Cardiac muscle cell (in vitro differentiated cells and primary cell): Measurements from ENCODE around the gene SLC22A5. TPM values are rescaled to one million over a fixed set of nuclear protein-coding genes. Genes with fewer than 3 reads are reported as not detected.

Experiments used
- DNase-seq, 2 donors: peaks; one replicate each; pipeline versions ENCODE4 v3.0.0 to v3.0.0-alpha.2; 2010 to 2017; ENCODE audit warnings: low read depth in 1 of 2, low spot score in 1 of 2
- H3K27ac ChIP-seq: fragments of 200-600 bp; sonication (generic); 2 replicates; pipeline ENCODE4 v1.5.1; 2016
- H3K27me3 ChIP-seq: fragments of 200-600 bp; sonication (generic); 2 replicates; pipeline ENCODE4 v1.6.0; 2016; ENCODE audit warnings: control low read depth
- H3K36me3 ChIP-seq: fragments of 200-600 bp; sonication (generic); 2 replicates; pipeline ENCODE4 v1.5.1; 2016; ENCODE audit warnings: control low read depth
- H3K4me1 ChIP-seq: fragments of 200-600 bp; sonication (generic); 2 replicates; pipeline ENCODE4 v1.8.1; 2017; ENCODE audit warnings: low read depth, mild to moderate bottlenecking, mixed run types
- H3K4me3 ChIP-seq: fragments of 200-600 bp; sonication (generic); 2 replicates; pipeline ENCODE4 v1.5.1; 2016; ENCODE audit warnings: mild to moderate bottlenecking
- H3K9me3 ChIP-seq: fragments of 200-600 bp; sonication (generic); 2 replicates; pipeline ENCODE4 v1.5.1; 2017; ENCODE audit warnings: low read depth, mild to moderate bottlenecking, control low read depth
- CTCF ChIP-seq: IDR thresholded peaks from 2 replicates; pipeline ENCODE4 v1.5.1; 2012; ENCODE audit warnings: low read depth, mild to moderate bottlenecking, low read length
- polyA plus RNA-seq: library from polyadenylated mRNA; unstranded; fragments of >200 nt; fragmentation: Nextera tagmentation; extraction: Ambion mirVana; gene quantifications from 2 replicates; pipeline ENCODE4 v1.2.1, GENCODE V29; 2016
- total RNA-seq: library from RNA; depleted of rRNA; stranded (reverse); fragments of >200 nt; gene quantifications from 2 replicates; pipeline ENCODE4 v1.2.3, GENCODE V29; 2016

SLC22A5 gene
- total and polyA plus RNA-seq, 2 experiments from 2014 or later = 3.0 to 6.4 TPM

- DNase-seq = no peak
- Histone ChIP-seq H3K27ac (no peak overlapping the region), H3K9me3 (no peaks in the 10 kb centered on the region), H3K4me3 (no peak overlapping the region), H3K4me1 (peaks cover 20% of the 10 kb centered on the region), H3K27me3 (no peaks in the 10 kb centered on the region), H3K36me3 (no peaks in the 10 kb centered on the region)
- no peak for TF ChIP-seq CTCF
These were observed 54.8 kb downstream of the SLC22A5 start for GRCh38 chr5:132424167-132424880.

GRCh38 chr5:132425009-132425937 is 55.8 kb downstream of the SLC22A5 start:
- no peaks in the 10 kb centered on the region for H3K9me3 ChIP-seq
- H3K27me3 ChIP-seq = no peaks in the 10 kb centered on the region
- H3K4me1 ChIP-seq = peaks cover 20% of the 10 kb centered on the region
- TF ChIP-seq CTCF = no peak
- no peak overlapping the region for H3K27ac ChIP-seq
- no peaks in the 10 kb centered on the region for H3K36me3 ChIP-seq
- H3K4me3 ChIP-seq = no peak overlapping the region
- DNase-seq = peak in 1 of 2 donors; percentile 54

- H3K27ac ChIP-seq = no peak overlapping the region
- TF ChIP-seq CTCF = no peak
- no peak overlapping the region for H3K4me3 ChIP-seq
- DNase-seq = no peak
- H3K36me3 ChIP-seq = no peaks in the 10 kb centered on the region
- no peaks in the 10 kb centered on the region for H3K27me3 ChIP-seq
- no peaks in the 10 kb centered on the region for H3K9me3 ChIP-seq
- H3K4me1 ChIP-seq = peaks cover 20% of the 10 kb centered on the region
These were observed 56.5 kb downstream of the SLC22A5 start for GRCh38 chr5:132425975-132426524.

- Histone ChIP-seq H3K36me3 (no peaks in the 10 kb centered on the region), H3K4me1 (peaks cover 20% of the 10 kb centered on the region)
- peak in 1 of 2 donors; percentile 91 for DNase-seq
These were observed 57.1 kb downstream of the SLC22A5 start for GRCh38 chr5:132426525-132427138.

More at GRCh38 chr5:132426525-132427138, 57.1 kb downstream of the SLC22A5 start:
- Histone ChIP-seq H3K9me3 (no peaks in the 10 kb centered on the region), H3K27ac (peak overlapping the region; percentile 80), H3K4me3 (no peak overlapping the region), H3K27me3 (no peaks in the 10 kb centered on the region)
- peak; percentile 72 for TF ChIP-seq CTCF
